RWPE2 (cell line): ENCODE measurements around the gene MYBBP1A.

Source experiments
- ATAC-seq: fragments of 200-7000 bp; cut with Tn5 transposase; 3 replicates; pipeline ENCODE4 v1.9.1; 2021; ENCODE audit warnings: low read depth
- DNase-seq: peaks from one replicate; pipeline ENCODE4 v3.0.0-alpha.2; 2020; ENCODE audit warnings: low spot score
- H3K27ac ChIP-seq: fragments of 450-650 bp; 2 replicates; pipeline ENCODE4 v1.5.1; 2017; ENCODE audit warnings: mild to moderate bottlenecking; ENCODE audit not compliant: poor library complexity, severe bottlenecking
- H3K27me3 ChIP-seq: fragments of 250-450 bp; sonication (Bioruptor Pico); 2 replicates; pipeline ENCODE4 v1.5.1; 2021; ENCODE audit warnings: mild to moderate bottlenecking, moderate library complexity; ENCODE audit not compliant: insufficient read depth, poor library complexity, severe bottlenecking
- H3K36me3 ChIP-seq: fragments of 250-450 bp; sonication (Bioruptor Pico); 2 replicates; pipeline ENCODE4 v1.5.1; 2020; ENCODE audit warnings: low read depth, mild to moderate bottlenecking, moderate library complexity
- H3K4me1 ChIP-seq: fragments of 250-450 bp; sonication (Bioruptor Pico); 2 replicates; pipeline ENCODE4 v1.5.1; 2021; ENCODE audit warnings: mild to moderate bottlenecking, moderate library complexity; ENCODE audit not compliant: insufficient read depth, poor library complexity, severe bottlenecking
- H3K4me3 ChIP-seq: fragments of 250-450 bp; sonication (Bioruptor Pico); 2 replicates; pipeline ENCODE4 v1.5.1; 2021; ENCODE audit warnings: mild to moderate bottlenecking, moderate library complexity; ENCODE audit not compliant: severe bottlenecking
- H3K9me3 ChIP-seq: fragments of 250-450 bp; sonication (Bioruptor Pico); 2 replicates; pipeline ENCODE4 v1.5.1; 2021; ENCODE audit warnings: mild to moderate bottlenecking, moderate library complexity; ENCODE audit not compliant: severe bottlenecking
- TF ChIP-seq, protein P1 (sequence below): fragments of 450-650 bp; IDR thresholded peaks from one replicate; pipeline ENCODE4 v1.5.1; 2017; ENCODE audit warnings: mild to moderate bottlenecking, moderate library complexity; ENCODE audit not compliant: poor library complexity, severe bottlenecking

Gene MYBBP1A

DNA sequence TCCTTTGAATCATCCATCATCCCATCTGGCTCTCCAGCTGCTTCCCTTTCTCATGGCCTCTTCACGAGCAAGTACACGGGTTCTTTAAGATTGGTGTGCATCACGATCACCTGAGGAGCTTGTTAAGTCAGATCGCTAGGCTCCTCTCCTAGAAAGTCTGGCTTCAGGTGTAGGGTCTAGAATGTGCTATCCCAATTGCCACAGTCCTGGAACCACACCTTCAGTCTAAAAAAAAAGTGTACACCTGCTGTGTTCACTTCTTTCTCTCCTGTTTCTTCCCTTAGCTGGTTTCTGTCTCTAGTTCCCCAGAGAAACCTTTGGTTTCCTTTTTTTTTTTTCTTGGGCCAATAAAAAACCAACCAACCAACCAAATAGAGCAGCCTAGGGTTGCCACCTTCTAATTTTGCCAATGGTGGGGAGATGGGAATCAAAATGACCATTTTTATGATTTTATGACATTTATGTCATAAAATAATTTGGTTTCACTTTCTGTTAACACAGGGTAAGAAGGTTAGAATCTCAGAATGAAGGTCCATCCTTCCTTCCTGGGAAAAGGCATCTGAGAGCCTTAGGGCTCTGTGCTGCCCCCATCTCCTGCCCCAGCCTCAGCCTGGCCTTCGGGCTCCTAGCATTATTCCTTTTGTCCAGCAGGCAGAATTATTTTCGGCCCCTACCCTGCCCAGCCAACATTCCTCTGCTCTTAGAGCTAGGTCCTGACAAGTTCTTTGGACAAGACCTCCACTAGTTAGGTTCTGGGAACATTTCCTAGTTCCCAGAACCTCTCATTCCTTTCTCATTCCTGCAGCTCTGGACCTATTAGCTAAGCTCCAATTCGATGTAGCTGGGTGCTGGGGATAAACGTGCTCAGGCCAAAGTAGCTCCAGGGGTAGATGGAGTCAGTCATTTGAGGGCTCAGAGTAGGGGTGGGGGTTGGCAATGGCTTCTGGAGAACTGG is 7.1 kb upstream of the MYBBP1A start:
- H3K9me3 ChIP-seq = no peaks in the 10 kb centered on the region
- no peaks in the 10 kb centered on the region for H3K27me3 ChIP-seq
- no peaks in the 10 kb centered on the region for H3K36me3 ChIP-seq
- ATAC-seq = no peak
- H3K4me1 ChIP-seq = peaks cover 10% of the 10 kb centered on the region
- TF ChIP-seq, protein P1, sequence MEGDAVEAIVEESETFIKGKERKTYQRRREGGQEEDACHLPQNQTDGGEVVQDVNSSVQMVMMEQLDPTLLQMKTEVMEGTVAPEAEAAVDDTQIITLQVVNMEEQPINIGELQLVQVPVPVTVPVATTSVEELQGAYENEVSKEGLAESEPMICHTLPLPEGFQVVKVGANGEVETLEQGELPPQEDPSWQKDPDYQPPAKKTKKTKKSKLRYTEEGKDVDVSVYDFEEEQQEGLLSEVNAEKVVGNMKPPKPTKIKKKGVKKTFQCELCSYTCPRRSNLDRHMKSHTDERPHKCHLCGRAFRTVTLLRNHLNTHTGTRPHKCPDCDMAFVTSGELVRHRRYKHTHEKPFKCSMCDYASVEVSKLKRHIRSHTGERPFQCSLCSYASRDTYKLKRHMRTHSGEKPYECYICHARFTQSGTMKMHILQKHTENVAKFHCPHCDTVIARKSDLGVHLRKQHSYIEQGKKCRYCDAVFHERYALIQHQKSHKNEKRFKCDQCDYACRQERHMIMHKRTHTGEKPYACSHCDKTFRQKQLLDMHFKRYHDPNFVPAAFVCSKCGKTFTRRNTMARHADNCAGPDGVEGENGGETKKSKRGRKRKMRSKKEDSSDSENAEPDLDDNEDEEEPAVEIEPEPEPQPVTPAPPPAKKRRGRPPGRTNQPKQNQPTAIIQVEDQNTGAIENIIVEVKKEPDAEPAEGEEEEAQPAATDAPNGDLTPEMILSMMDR = no peak
- H3K4me3 ChIP-seq = no peak overlapping the region
- no peak overlapping the region for H3K27ac ChIP-seq
- no peak for DNase-seq

- Histone ChIP-seq H3K4me1 (peaks cover 10% of the 10 kb centered on the region), H3K9me3 (no peaks in the 10 kb centered on the region), H3K27ac (no peak overlapping the region), H3K4me3 (no peak overlapping the region), H3K27me3 (no peaks in the 10 kb centered on the region), H3K36me3 (no peaks in the 10 kb centered on the region)
- ATAC-seq (no peak), DNase-seq (no peak)
- TF ChIP-seq, protein P1 = no peak
Measured at GRCh38 chr17:4560837-4561256, 5.7 kb upstream of the MYBBP1A start.

DNA sequence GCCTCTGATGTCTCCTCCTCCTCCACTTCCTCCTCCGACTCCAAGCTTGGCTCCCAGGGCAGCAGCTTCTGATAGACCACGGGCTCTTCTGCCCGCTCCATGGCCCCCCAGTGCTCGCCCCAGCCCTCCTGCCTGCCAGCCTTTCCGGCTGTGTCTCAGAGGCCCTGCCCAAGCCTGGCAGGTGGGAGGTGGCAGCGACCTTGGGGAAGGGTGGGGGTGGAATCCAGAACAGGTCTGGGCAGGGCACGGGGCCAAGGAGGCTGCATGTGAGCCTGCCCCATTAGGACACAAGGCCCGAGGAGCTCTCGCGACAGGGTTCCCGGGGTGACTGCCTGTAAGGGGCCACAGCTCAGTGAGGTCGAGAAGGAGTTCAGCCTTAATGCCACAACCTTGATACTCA is 5.2 kb upstream of the MYBBP1A start, which contains the start of gene GGT6:
Gene GGT6 (minus strand): TSS at position 157 of the 400 bp plus-strand sequence. CDS start 56 bp downstream, at position 101.
- H3K27ac ChIP-seq = no peak within 1 kb of the TSS
- H3K9me3 ChIP-seq = no peaks in the 10 kb centered on the region
- ATAC-seq = no peak
- TF ChIP-seq, protein P1 = no peak
- no peaks in the 10 kb centered on the region for H3K36me3 ChIP-seq
- H3K27me3 ChIP-seq = no peaks in the 10 kb centered on the region
- H3K4me1 ChIP-seq = peaks cover 10% of the 10 kb centered on the region
- no peak within 1 kb of the TSS for H3K4me3 ChIP-seq
- DNase-seq = peak; percentile 49

DNA sequence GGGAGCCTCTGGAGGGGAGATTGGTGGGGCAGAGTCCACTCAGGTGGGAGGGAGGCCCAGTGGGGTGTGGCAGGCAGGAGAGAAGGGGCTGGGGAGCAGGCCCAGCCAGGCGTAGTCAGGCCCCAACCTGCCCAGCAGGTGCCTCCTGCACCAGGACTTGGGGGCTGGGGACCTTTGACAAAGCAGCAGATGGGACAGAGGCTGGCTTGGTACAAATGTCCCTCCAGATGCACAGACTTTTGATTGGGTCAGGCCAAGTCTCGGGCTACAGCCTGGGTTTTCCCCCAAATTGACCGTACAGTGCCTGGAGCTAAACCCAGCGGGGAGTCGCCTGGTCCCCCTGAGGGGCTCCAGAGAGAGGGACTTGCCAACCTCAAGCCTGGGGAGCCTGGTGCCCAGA is 4.8 kb upstream of the MYBBP1A start:
- H3K36me3 ChIP-seq = no peaks in the 10 kb centered on the region
- no peak overlapping the region for H3K4me3 ChIP-seq
- peaks cover 10% of the 10 kb centered on the region for H3K4me1 ChIP-seq
- H3K27ac ChIP-seq = no peak overlapping the region
- ATAC-seq = no peak
- peak; percentile 36 for DNase-seq
- H3K9me3 ChIP-seq = no peaks in the 10 kb centered on the region
- H3K27me3 ChIP-seq = no peaks in the 10 kb centered on the region
- TF ChIP-seq, protein P1 = no peak
